ENCODE results near the gene ZNF30. TPM values are rescaled to one million over a fixed set of nuclear protein-coding genes. Genes with fewer than 3 reads are reported as not detected.

The ZNF30 gene
- total RNA-seq, result 1.7 and 3.2 TPM in 2 replicates

GRCh38 chr19:34926685-34927375 lies at the start of gene ZNF30:
Gene ZNF30, plus strand, starts transcription at chr19:34926903. Its CDS starts 3,045 bp downstream, at chr19:34929948.

GRCh38 chr19:34963573-34964406 lies 37.1 kb downstream of the ZNF30 start, which contains the start of gene ZNF792:
Gene ZNF792, minus strand, starts transcription at chr19:34964229. Its CDS starts 567 bp downstream, at chr19:34963662.

Other genes with a start within 250 kb of the ZNF30 start
- under 0.01 TPM in 1 of 2 replicates, not detected in the other for gene SCGB2B2, start 249.7 kb upstream of the ZNF30 start, total RNA-seq
- gene ZNF302, start 249.2 kb upstream of the ZNF30 start, total RNA-seq, result 4.6 and 6.4 TPM in 2 replicates
- gene ZNF181, start 192.7 kb upstream of the ZNF30 start, total RNA-seq, result 7.2 and 8.5 TPM in 2 replicates
- gene ZNF599, start 153.7 kb upstream of the ZNF30 start, total RNA-seq, result 1.3 and 1.7 TPM in 2 replicates
- 3.4 and 4.1 TPM in 2 replicates for gene ZNF792, start 37.3 kb downstream of the ZNF30 start, total RNA-seq
- 14.5 and 15.4 TPM in 2 replicates for gene GRAMD1A, start 73.4 kb downstream of the ZNF30 start, total RNA-seq
- 0.48 TPM in 1 of 2 replicates, not detected in the other for gene SCN1B, start 103.6 kb downstream of the ZNF30 start, total RNA-seq
- gene HPN, start 114.8 kb downstream of the ZNF30 start, total RNA-seq, result 0.72 TPM in 1 of 2 replicates, not detected in the other
- 346 and 846 TPM in 2 replicates for gene FXYD3, start 188.9 kb downstream of the ZNF30 start, total RNA-seq
- under 0.01 TPM in 1 of 2 replicates, not detected in the other for gene LGI4, start 208.2 kb downstream of the ZNF30 start, total RNA-seq
- not detected in 2 replicates for gene FXYD1, start 211.9 kb downstream of the ZNF30 start, total RNA-seq
- not detected in 2 replicates for gene FXYD7, start 216.4 kb downstream of the ZNF30 start, total RNA-seq
- 8.2 and 12.8 TPM in 2 replicates for gene FXYD5, start 227.8 kb downstream of the ZNF30 start, total RNA-seq